HEK293T (cell line): ENCODE data around the gene GPRC5A.

ENCODE experiments used
- CTBP1 ChIP-seq: fragments of 450-650 bp; IDR thresholded peaks from 2 replicates; pipeline ENCODE4 v1.6.1; 2016; ENCODE audit warnings: borderline replicate concordance
- ELF4 ChIP-seq: fragments of 450-650 bp; IDR thresholded peaks from 2 replicates; pipeline ENCODE4 v1.6.1; 2017; ENCODE audit warnings: antibody characterized with exemption
- FOXM1 ChIP-seq: fragments of 450-650 bp; IDR thresholded peaks from 2 replicates; pipeline ENCODE4 v1.6.1; 2017; ENCODE audit warnings: mild to moderate bottlenecking, borderline replicate concordance
- HDGF ChIP-seq: fragments of 450-650 bp; IDR thresholded peaks from 2 replicates; pipeline ENCODE4 v1.6.1; 2017; ENCODE audit warnings: antibody characterized with exemption, borderline replicate concordance
- L3MBTL2 ChIP-seq: fragments of 450-650 bp; conservative IDR thresholded peaks from 2 replicates; pipeline ENCODE4 v1.6.1; 2016; ENCODE audit warnings: mild to moderate bottlenecking
- LEF1 ChIP-seq: fragments of 450-650 bp; IDR thresholded peaks from 2 replicates; pipeline ENCODE4 v1.6.1; 2017; ENCODE audit warnings: mild to moderate bottlenecking, borderline replicate concordance
- NFRKB ChIP-seq: fragments of 450-650 bp; IDR thresholded peaks from 2 replicates; pipeline ENCODE4 v1.6.1; 2016; ENCODE audit warnings: mild to moderate bottlenecking, moderate library complexity
- SP1 ChIP-seq: fragments of 450-650 bp; IDR thresholded peaks from 2 replicates; pipeline ENCODE4 v1.6.1; 2017
- SUZ12 ChIP-seq: fragments of 450-650 bp; IDR thresholded peaks from 2 replicates; pipeline ENCODE4 v1.6.1; 2016; ENCODE audit warnings: mild to moderate bottlenecking
- ZNF384 ChIP-seq: fragments of 450-650 bp; IDR thresholded peaks from 2 replicates; pipeline ENCODE4 v1.6.1; 2016

GRCh38 chr12:12925388-12925787, 34.0 kb downstream of the GPRC5A start:
- TF ChIP-seq LEF1 (no peak), SP1 (no peak), HDGF (no peak), SUZ12 (no peak), NFRKB (no peak), ELF4 (no peak), FOXM1 (no peak), CTBP1 (no peak), L3MBTL2 (no peak), ZNF384 (no peak)
